K562 (cell line): Measurements from ENCODE around the gene MYO16. TPM values are rescaled to one million over a fixed set of nuclear protein-coding genes. Genes with fewer than 3 reads are reported as not detected.

ENCODE experiments used
- ADNP ChIP-seq: fragments of 200-800 bp; sonication (Bioruptor generic); IDR thresholded peaks from 2 replicates; pipeline ENCODE4 v1.6.1; 2016; ENCODE audit warnings: missing genetic modification characterization, missing compliant biosample characterization
- BCOR ChIP-seq: fragments of 450-650 bp; IDR thresholded peaks from 2 replicates; pipeline ENCODE4 v1.6.1; 2016
- BDP1 ChIP-seq: IDR thresholded peaks from 3 replicates; pipeline ENCODE4 v1.6.1; 2011; ENCODE audit not compliant: insufficient read length, insufficient read depth
- DEAF1 ChIP-seq: fragments of 450-650 bp; formaldehyde crosslinking; IDR thresholded peaks from 2 replicates; pipeline ENCODE4 v1.4.0; 2020; ENCODE audit warnings: mild to moderate bottlenecking, moderate library complexity
- E2F1 ChIP-seq: sonication (generic); formaldehyde crosslinking; IDR thresholded peaks from 2 replicates; pipeline ENCODE4 v1.8.1; 2023; ENCODE audit warnings: mild to moderate bottlenecking, missing genetic modification reagents, moderate library complexity
- FOS ChIP-seq: IDR thresholded peaks from 3 replicates; pipeline ENCODE4 v1.6.1; 2011; ENCODE audit not compliant: insufficient read length; ENCODE audit errors: extremely low read depth
- FOXK2 ChIP-seq, 2 experiments: fragments of 450-650 bp; IDR thresholded peaks in 1 of 2; conservative IDR thresholded peaks in 1 of 2; 2 replicates each; pipeline ENCODE4 v1.6.1; 2016; ENCODE audit warnings: low read depth in 2 of 2, mild to moderate bottlenecking in 1 of 2
- FOXP1 ChIP-seq: sonication (generic); formaldehyde crosslinking; IDR thresholded peaks from 2 replicates; pipeline ENCODE4 v1.8.0; 2022; ENCODE audit warnings: mild to moderate bottlenecking, missing genetic modification reagents
- GATAD2A ChIP-seq: fragments of 450-650 bp; IDR thresholded peaks from 2 replicates; pipeline ENCODE4 v1.6.1; 2017
- HEY1 ChIP-seq: fragments of 250-450 bp; sonication (Bioruptor Pico); IDR thresholded peaks from 2 replicates; pipeline ENCODE4 v1.5.0; 2020; ENCODE audit warnings: mild to moderate bottlenecking, moderate library complexity, borderline replicate concordance
- HNRNPL ChIP-seq: fragments of 200-400 bp; formaldehyde crosslinking; IDR thresholded peaks from 2 replicates; pipeline ENCODE4 v1.6.1; 2017; ENCODE audit warnings: low read depth, mild to moderate bottlenecking, low read length
- MAFF ChIP-seq: IDR thresholded peaks from 2 replicates; pipeline ENCODE4 v1.6.1; 2012; ENCODE audit warnings: low read length, improper control_type of control experiment
- PRDM10 ChIP-seq: fragments of 450-650 bp; IDR thresholded peaks from 2 replicates; pipeline ENCODE4 v1.6.1; 2018; ENCODE audit not compliant: partially characterized antibody
- RBBP5 ChIP-seq: fragments of 200-600 bp; sonication (generic); IDR thresholded peaks from 2 replicates; pipeline ENCODE4 v1.6.1; 2012; ENCODE audit warnings: borderline replicate concordance, mild to moderate bottlenecking, low read length, control low read depth, inconsistent platforms; ENCODE audit not compliant: insufficient read depth, poor library complexity, severe bottlenecking
- TAF9B ChIP-seq: fragments of 450-650 bp; IDR thresholded peaks from 2 replicates; pipeline ENCODE4 v1.6.1; 2018; ENCODE audit warnings: mild to moderate bottlenecking; ENCODE audit not compliant: partially characterized antibody
- TCF3 ChIP-seq: sonication (generic); formaldehyde crosslinking; IDR thresholded peaks from 2 replicates; pipeline ENCODE4 v1.4.0; 2020; ENCODE audit warnings: mild to moderate bottlenecking, missing genetic modification reagents
- TFAP4 ChIP-seq: sonication (generic); formaldehyde crosslinking; IDR thresholded peaks from 2 replicates; pipeline ENCODE4 v1.8.0; 2022; ENCODE audit warnings: missing genetic modification reagents, mild to moderate bottlenecking, moderate library complexity, borderline replicate concordance
- ZNF316 ChIP-seq: fragments of 450-650 bp; IDR thresholded peaks from 2 replicates; pipeline ENCODE4 v1.6.1; 2016
- ZNF41 ChIP-seq: fragments of 250-450 bp; sonication (Bioruptor Pico); conservative IDR thresholded peaks from 2 replicates; pipeline ENCODE4 v1.4.0; 2020; ENCODE audit warnings: mild to moderate bottlenecking
- ZNF778 ChIP-seq: fragments of 450-650 bp; formaldehyde crosslinking; IDR thresholded peaks from 2 replicates; pipeline ENCODE4 v1.4.0; 2020; ENCODE audit warnings: mild to moderate bottlenecking, moderate library complexity
- ZNF830 ChIP-seq: fragments of 250-450 bp; sonication (Bioruptor Pico); IDR thresholded peaks from 2 replicates; pipeline ENCODE4 v1.5.0; 2021; ENCODE audit warnings: mild to moderate bottlenecking
- polyA plus RNA-seq, 8 experiments: library from polyadenylated mRNA; depleted of rRNA in 4 of 8; stranded (reverse) in 5 of 8; unstranded in 3 of 8; fragments of >200 nt; fragmentation: Nextera tagmentation in 2 of 8; fragmentation: Illumina TruSeq in 1 of 8; extraction: Ambion mirVana in 2 of 8; extraction: Trizol in 1 of 8; gene quantifications; 2 replicates each; pipeline versions ENCODE4 v1.2.1 to v1.2.3, GENCODE V29; 2011 to 2014; ENCODE audit warnings: inconsistent platforms in 1 of 8, missing spikeins in 1 of 8
- total RNA-seq, 7 experiments: library from RNA; depleted of rRNA in 6 of 7; stranded (reverse); fragments of >200 nt in 6 of 7; fragmentation: Illumina TruSeq in 2 of 7; extraction: Trizol in 2 of 7; gene quantifications; 2 replicates each; pipeline versions ENCODE4 v1.2.1 to v1.2.3, GENCODE V29; 2011 to 2021; ENCODE audit warnings: low replicate concordance in 1 of 7

The MYO16 gene
- total and polyA plus RNA-seq, 9 of the 15 experiments (the other 6 are each of a cell fraction or from before 2014, with no cell fraction given), result 4.3 to 45.7 (median 12.1) TPM

GRCh38 chr13:108769213-108770070 is 140.0 kb downstream of the MYO16 start (continued):
- TF ChIP-seq RBBP5 (peak; percentile 60), BDP1 (no peak), DEAF1 (CRISPR knock-in tag) (no peak), PRDM10 (no peak), ADNP (0 out of 2 replicates have a peak, but pooled peaks have one; percentile 5), E2F1 (CRISPR knock-in tag) (no peak), ZNF41 (CRISPR knock-in tag) (no peak), ZNF778 (CRISPR knock-in tag) (no peak), HNRNPL (no peak), MAFF (0 out of 2 replicates have a peak, but pooled peaks have one; percentile 5), FOXK2 (conservative IDR thresholded peaks at IDR 0.05 in 1 of 2, IDR thresholded peaks at IDR 0.05 in 1 of 2; ENCODE audit: low read depth in 2 of 2) (no peak; a peak in 1 of 4 replicates), TCF3 (CRISPR knock-in tag) (peak; percentile 97), FOS (peak; percentile 36), FOXP1 (CRISPR knock-in tag) (no peak), ZNF316 (no peak), TFAP4 (CRISPR knock-in tag) (no peak), BCOR (peak; percentile 14; the same call in 1 of the 2 replicates), TAF9B (no peak), ZNF830 (CRISPR knock-in tag) (no peak), GATAD2A (no peak), HEY1 (CRISPR knock-in tag) (no peak)
